Kidney (tissue), 14 donors: ENCODE measurements around the gene CGNL1. TPM values are rescaled to one million over a fixed set of nuclear protein-coding genes. Genes with fewer than 3 reads are reported as not detected.

Experiments
- DNase-seq, 5 donors: peaks; one replicate each; pipeline ENCODE4 v3.0.0-alpha.2; 2013 to 2020
- FAIRE-seq: peaks from 2 replicates; lab custom pipeline; 2012; peaks lifted over from hg19 to GRCh38; lab: Jason Lieb, UNC
- H3K27ac ChIP-seq, 2 donors: one replicate each; pipeline ENCODE4 v1.7.0; 2013; ENCODE audit warnings: low read depth in 2 of 2, low read length in 2 of 2, inconsistent platforms in 1 of 2
- H3K27me3 ChIP-seq: one replicate; pipeline ENCODE4 v1.7.1; 2013; ENCODE audit warnings: low read length, inconsistent platforms; ENCODE audit not compliant: control insufficient read depth, insufficient read depth
- H3K36me3 ChIP-seq, 3 donors: one replicate each; pipeline versions ENCODE4 v1.7.0 to v1.7.1; 2013; ENCODE audit warnings: low read length in 3 of 3, control low read depth in 1 of 3, inconsistent platforms in 1 of 3; ENCODE audit not compliant: insufficient read depth in 3 of 3, control insufficient read depth in 2 of 3
- H3K4me1 ChIP-seq, 3 donors: one replicate each; pipeline versions ENCODE4 v1.7.0 to v1.7.1; 2013; ENCODE audit warnings: low read length in 3 of 3, inconsistent platforms in 1 of 3, low read depth in 1 of 3; ENCODE audit not compliant: control insufficient read depth in 2 of 3, insufficient read depth in 2 of 3
- H3K4me3 ChIP-seq, 3 donors: one replicate each; pipeline versions ENCODE4 v1.7.0 to v1.8.1; 2013; ENCODE audit warnings: low read length in 3 of 3, control low read depth in 1 of 3, inconsistent platforms in 1 of 3
- H3K9ac ChIP-seq, 3 donors: one replicate each; pipeline versions ENCODE4 v1.7.0 to v1.7.1; 2013; ENCODE audit warnings: low read length in 3 of 3, control low read depth in 1 of 3, inconsistent platforms in 1 of 3
- H3K9me3 ChIP-seq, 3 donors: one replicate each; pipeline versions ENCODE4 v1.7.0 to v1.7.1; 2013; ENCODE audit warnings: low read length in 3 of 3, control low read depth in 1 of 3, inconsistent platforms in 1 of 3; ENCODE audit not compliant: control insufficient read depth in 2 of 3, insufficient read depth in 1 of 3
- CTCF ChIP-seq: IDR thresholded peaks from 3 replicates; pipeline ENCODE4 v1.5.1; 2012; ENCODE audit warnings: mild to moderate bottlenecking, moderate library complexity, borderline replicate concordance; ENCODE audit not compliant: insufficient read depth; ENCODE audit errors: extremely low read depth
- intact Hi-C: fragments of 100-400 bp; cut with DNase I; formaldehyde crosslinking; loops from one replicate; pipeline ENCODE4 v1.11.1; 2022
- polyA plus RNA-seq: library from polyadenylated mRNA; stranded (reverse); fragments of 350-450 nt; fragmentation: Illumina TruSeq; extraction: RNeasy Lipid Tissue Mini Kit (QIAGEN cat#74804); gene quantifications from one replicate; pipeline ENCODE4 v1.2.3, GENCODE V29; 2014; ENCODE audit warnings: low read depth, low replicate concordance; ENCODE audit not compliant: insufficient read depth
- total RNA-seq: library from RNA; stranded (reverse); fragmentation: NEBNext Ultra II Directional; extraction: Animal tissue kit (Norgen Biotek cat#: 25700); gene quantifications from one replicate; pipeline ENCODE4 v1.2.1, GENCODE V29; 2021
- donor health status: control.
- donor health status: control.
- donor health status: control.
- donor health status: control.
- donor health status: control.
- donor health status: DM: yes; HTN: yes; CAD: no.
- donor health status: Normal renal cell carcinoma (clear cell type).

The CGNL1 gene
- total and polyA plus RNA-seq, 2 donors from 2014 or later = 62.0 to 81.5 TPM

DNA sequence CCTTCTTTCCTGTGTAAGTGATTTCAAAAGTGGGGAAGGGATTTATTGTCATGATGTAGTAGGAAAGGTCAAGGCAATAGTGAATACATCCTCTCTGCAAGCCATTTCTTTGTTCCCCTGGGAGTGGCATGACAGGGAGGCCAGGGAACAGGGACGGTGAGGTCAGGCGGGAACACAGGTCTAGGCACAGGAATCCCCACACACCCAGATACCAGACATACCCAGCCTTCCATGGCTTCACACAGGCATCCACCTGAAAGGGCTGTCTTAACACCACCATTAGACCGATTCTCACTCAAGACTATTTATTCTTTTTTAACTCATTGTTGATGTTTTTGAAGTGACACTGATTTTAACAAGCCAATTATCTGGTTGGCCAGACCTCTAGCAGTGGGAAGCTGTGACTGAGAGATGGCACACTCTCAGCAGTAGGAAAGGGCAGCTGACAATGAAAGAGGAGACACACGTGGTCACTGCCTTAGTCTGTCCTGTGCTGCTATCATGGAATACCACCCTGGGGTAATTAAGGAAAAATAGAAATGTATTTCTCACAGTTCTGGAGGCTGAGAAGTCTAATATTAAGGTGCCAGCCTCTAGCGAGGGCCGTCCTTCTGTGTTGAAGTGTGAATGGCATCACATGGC is 140.8 kb downstream of the CGNL1 start:
- no peak for TF ChIP-seq CTCF
- no peak overlapping the region for H3K27ac ChIP-seq
- no peaks in the 10 kb centered on the region for H3K9me3 ChIP-seq
- FAIRE-seq (no peak), DNase-seq (no peak)
- H3K9ac ChIP-seq = no peak overlapping the region
- H3K36me3 ChIP-seq = peaks cover 7 to 38% (median 24%) of the 10 kb centered on the region in 3 donors
- H3K4me1 ChIP-seq = peaks cover 0 to 16% (median 9%) of the 10 kb centered on the region in 3 donors
- H3K27me3 ChIP-seq = no peaks in the 10 kb centered on the region
- H3K4me3 ChIP-seq = no peak overlapping the region
- intact Hi-C loops = no loop called here

GRCh38 chr15:57518779-57519405 is 142.6 kb downstream of the CGNL1 start:
- H3K9ac ChIP-seq = peak overlapping the region in 1 of 3 donors; percentile 12
- DNase-seq = no peak

GRCh38 chr15:57519806-57520205 is 143.5 kb downstream of the CGNL1 start:
- FAIRE-seq (no peak), DNase-seq (no peak)
- no peaks in the 10 kb centered on the region for H3K9me3 ChIP-seq
- H3K9ac ChIP-seq = no peak overlapping the region
- H3K27ac ChIP-seq = no peak overlapping the region
- intact Hi-C loops = no loop called here
- peaks cover 7 to 59% (median 37%) of the 10 kb centered on the region in 3 donors for H3K36me3 ChIP-seq
- no peaks in the 10 kb centered on the region for H3K27me3 ChIP-seq
- peaks cover 0 to 21% (median 16%) of the 10 kb centered on the region in 3 donors for H3K4me1 ChIP-seq
- no peak for TF ChIP-seq CTCF
- no peak overlapping the region for H3K4me3 ChIP-seq

More at GRCh38 chr15:57518779-57519405, 142.6 kb downstream of the CGNL1 start:
- Histone ChIP-seq H3K27ac (peak overlapping the region in 1 of 2 donors; percentile 9), H3K4me1 (peaks cover 0 to 21% (median 16%) of the 10 kb centered on the region in 3 donors), H3K27me3 (no peaks in the 10 kb centered on the region), H3K9me3 (no peaks in the 10 kb centered on the region), H3K36me3 (peaks cover 7 to 51% (median 33%) of the 10 kb centered on the region in 3 donors), H3K4me3 (no peak overlapping the region)
- no peak for FAIRE-seq
- intact Hi-C loops = no loop called here
- no peak for TF ChIP-seq CTCF
